Middle frontal gyrus (tissue), 1 donor: ENCODE measurements around the gene C16orf95.
"Not testable (repeated sequence)": the region's sequence is repeated elsewhere in the genome, so short reads cannot be mapped to it uniquely, and the experiment has no call there.

Experiments
- DNase-seq: peaks from one replicate; pipeline ENCODE4 v3.0.0-alpha.2; 2015; ENCODE audit warnings: low spot score; ENCODE audit errors: extremely low spot score

Gene C16orf95

DNA sequence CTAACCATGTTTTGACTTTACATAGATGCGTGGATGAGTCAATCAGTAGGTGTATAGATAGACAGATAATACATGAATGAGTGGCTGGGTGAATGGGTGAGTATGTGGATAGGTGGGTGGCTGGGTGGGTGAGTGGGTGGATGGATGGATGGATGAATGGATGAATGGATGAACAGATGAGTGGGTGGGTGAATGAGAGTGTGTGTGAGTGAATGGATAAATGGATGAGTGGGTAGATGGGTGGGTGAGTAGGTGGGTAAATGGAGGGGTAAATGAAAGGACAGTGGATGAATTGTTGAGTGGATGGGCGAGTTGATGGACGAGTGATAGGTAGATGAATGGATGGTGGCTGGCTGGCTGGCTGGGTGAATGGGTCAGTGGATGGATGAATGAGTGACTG, 23.2 kb downstream of the C16orf95 start:
- DNase-seq: no peak

GRCh38 chr16:87291944-87292343, 25.2 kb downstream of the C16orf95 start:
- DNase-seq: no peak

DNA sequence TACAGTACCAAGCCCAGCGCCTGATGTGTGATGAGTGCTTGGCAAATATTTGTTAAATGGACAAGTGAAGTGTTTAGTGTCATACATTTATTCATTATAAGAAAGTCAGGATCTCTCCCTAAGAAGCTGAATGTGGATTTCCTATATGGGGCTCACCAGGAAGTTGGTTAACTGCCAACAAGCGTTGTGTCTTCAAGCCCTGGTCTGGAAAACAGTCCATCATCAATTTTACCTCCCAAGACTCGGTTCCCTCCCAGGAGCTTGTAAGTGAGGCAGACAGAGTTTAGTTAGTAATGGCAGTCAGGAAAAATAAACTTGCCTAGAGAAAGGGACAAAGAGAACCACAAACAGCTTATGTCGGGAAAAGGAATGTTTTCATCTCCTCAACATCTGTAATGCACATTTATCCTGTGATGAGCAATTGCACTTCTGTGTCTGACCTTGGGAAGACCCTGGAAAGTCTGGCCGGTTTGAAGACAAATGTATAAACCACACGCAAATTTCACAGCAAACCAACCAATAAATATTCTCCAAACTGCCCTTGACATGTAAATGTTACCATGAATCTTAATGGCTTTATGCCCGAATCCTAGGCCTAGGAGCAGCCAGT, 28.3 kb downstream of the C16orf95 start:
- no peak for DNase-seq

GRCh38 chr16:87286839-87287626, 30.2 kb downstream of the C16orf95 start:
- no peak for DNase-seq

GRCh38 chr16:87284183-87284582, 33.0 kb downstream of the C16orf95 start:
- no peak for DNase-seq

DNA sequence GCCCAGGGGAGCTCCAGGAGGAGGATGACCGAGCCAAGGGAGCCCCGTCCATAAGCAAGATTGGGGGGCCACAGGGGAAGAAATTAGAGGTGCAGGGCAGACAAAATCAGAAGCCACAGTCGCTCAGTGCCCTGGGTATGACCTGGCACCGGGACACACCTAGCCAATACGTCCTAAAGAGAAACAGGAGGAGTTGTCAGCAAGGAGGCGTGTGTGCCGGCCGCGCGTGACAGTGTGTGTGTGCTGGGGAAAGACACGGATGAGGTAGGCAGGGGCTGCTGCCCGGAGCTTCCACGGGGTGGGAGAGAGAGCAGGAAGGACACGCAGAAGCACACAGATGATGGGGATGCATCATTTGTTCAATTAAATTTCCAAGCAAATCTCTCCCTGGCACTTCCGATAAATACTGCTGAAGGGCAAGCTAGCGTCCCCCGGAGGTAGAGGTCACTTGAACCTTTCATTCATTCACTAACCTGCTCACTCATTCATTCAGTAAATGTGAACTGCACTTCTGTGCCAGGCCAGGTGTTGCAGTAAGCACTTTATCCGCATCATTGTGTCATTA, 38.0 kb downstream of the C16orf95 start:
- DNase-seq: no peak

DNA sequence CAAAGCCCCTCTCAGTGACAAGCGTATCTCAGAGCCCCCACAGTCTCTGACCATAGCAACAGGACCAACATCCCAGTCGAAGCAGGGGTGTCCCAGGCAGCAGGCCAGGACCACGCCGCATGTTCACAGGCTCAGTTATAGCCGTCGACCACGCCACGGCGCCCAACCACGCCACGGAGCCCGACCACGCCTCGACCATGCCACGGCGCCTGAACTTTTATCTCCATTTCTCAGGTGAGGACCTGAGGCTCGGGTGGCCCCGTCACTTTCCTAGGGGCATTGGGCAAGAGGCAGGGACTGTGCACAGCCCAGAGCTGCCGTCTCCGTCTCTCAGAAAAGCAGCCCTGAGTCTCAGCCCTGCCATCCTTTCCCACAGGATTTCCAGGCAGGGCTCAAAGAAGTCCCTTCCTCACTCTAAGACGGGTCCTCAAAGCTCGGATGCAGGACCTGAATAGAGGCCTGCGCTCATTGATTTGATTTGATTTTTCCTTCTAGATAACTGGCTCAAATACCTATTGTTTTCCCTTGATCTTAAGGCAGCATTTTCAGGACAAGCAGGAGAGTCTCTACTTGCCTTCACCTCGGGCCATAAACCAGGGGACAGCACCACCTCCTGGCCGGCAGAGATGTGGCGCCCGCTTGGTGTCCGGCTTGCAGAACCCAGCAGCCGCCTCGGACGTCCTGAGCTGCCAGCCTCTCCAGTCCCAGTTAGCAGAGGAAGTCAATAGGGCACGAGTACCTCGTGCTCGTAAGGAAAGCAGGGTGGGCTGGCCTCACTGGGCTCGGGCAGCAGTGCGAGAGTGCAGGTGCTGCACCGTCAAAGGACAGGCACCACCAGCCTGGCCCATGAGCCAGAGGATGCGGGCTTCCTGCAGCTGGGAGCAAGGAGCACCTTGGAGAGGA, 38.8 kb downstream of the C16orf95 start:
- DNase-seq: peak; percentile 23

DNA sequence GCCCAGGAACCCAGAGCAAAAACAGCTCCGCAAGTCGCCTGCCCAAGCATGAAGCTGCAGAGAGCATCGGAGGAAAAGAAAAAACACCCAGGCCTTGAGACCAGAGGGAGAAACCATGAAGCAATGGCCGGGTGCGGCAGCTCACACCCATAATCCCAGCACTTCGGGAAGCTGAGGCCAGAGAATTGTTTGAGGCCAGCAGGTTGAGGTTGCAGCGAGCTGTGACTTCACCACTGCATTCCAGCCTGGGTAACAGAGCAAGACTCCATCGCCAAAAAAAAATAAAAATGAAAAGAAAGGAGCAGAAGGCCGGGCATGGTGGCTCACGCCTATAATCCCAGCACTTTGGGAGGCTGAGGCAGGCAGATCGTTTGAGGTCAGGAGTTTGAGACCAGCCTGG, 40.3 kb downstream of the C16orf95 start:
- DNase-seq: no peak

GRCh38 chr16:87276091-87276701, 41.0 kb downstream of the C16orf95 start:
- no peak for DNase-seq

GRCh38 chr16:87274794-87275193, 42.4 kb downstream of the C16orf95 start:
- DNase-seq: no peak

GRCh38 chr16:87273471-87274030, 43.6 kb downstream of the C16orf95 start:
- DNase-seq: no peak

GRCh38 chr16:87271256-87271655, 45.9 kb downstream of the C16orf95 start:
- DNase-seq: no peak

DNA sequence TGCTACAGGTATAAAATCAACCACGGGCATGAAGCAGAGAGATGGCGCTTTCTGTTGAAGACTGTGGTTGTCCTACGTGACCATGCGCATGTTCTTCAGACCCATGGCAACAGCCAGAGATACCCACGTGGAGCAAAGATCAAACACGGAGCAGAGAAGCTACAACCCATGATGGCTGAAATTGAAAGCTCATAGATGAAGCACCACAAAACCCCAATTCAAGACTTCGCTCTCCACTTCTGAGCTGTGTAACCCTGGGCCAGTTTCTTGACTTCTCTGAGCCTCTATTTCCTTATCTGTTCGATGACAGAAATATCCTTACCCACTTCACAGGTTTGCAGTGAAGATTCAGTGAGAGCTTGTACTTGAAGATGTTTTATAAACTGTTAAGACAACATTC, 49.6 kb downstream of the C16orf95 start:
- no peak for DNase-seq

GRCh38 chr16:87266846-87267245, 50.3 kb downstream of the C16orf95 start:
- DNase-seq: no peak

DNA sequence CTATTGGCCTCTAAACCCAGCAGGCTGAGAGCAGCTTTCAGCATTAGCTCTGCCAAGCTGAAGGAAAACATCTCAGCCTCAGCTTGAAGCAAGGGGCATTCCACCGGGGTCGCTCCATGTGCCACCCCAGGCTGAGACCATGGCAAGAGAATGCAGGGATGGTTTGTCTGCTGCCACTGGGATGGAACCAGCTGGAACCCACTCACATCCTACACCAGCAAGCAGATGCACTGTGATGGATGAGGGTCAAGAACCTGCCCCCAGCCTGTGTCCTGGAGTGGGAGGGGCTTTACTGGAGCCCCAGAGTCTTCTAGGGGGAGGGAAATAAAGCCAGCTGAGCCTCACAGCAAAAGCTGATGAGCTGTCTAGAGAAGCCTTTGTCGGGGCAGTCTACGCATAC, 51.9 kb downstream of the C16orf95 start:
- DNase-seq: no peak

DNA sequence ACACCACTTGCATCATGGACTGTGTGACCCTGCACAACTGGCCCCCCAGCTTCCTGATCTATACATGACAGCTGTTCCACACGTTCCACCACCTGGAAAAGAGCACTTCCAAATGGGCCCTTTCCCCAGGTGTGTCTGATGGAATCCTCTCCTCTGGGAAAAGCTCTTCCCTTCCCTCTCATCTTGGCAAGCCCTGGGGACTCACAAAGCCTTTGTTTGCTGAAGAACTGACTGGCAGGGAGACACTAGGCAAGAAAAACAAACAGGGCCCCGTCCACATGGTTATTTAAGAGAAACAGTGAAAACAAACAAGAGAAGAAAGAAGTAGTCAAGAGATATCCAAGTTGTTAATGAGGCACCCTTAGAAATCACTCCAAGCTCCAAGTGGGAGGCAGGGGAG, 52.6 kb downstream of the C16orf95 start:
- no peak for DNase-seq

DNA sequence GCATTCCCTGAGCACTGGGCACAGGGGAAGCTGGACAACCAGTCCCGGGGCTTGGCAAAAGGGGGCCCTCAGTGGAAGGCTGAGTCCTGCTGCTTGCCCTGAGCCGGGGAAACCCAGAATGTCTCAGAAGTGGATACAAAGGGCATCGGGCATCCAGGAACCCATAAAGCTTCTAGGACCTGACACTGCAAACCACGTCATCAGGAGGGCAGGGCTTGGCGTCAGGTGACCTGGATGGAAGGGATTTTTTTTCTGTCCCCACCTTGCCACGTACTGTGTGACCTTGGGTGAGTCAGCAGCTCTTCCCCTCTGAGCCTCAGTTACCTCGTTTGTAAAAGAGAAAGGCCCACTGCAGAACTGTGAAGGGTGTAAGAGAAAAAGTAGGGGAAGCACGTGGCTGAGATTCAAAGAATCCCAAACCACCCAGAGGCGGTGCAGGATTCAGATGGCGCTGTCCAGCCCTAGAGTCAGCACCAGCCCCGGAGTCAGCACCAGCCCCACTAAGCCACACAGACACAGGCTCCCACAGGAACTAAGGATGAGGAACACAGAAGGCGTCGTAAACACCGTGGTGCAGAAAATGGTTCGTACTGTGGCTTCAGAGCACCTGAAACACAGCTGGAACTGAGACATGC, 53.7 kb downstream of the C16orf95 start:
- no peak for DNase-seq

DNA sequence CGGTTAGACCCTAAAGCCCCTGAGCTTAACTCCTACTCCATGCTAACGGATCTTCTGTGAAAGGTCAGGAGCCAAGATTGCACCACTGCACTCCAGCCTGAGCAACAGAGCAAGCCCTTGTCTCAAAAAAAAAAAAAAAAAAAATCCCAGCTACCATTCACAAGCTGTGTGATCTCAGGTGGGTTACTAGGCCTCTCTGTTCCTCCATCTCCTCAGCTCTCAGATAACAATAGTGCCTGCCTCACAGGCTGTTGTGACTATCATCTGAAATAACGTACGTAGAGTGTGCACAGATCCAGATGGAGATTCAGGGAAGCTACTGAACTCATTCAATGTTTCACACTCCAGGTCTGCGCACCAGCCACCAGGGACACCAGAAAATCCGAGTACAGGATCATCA, 57.8 kb downstream of the C16orf95 start:
- no peak for DNase-seq

GRCh38 chr16:87258653-87259052, 58.5 kb downstream of the C16orf95 start:
- DNase-seq: not testable (repeated sequence)

GRCh38 chr16:87255866-87256265, 61.3 kb downstream of the C16orf95 start:
- no peak for DNase-seq
